Neural progenitor cell (in vitro differentiated cells): ENCODE measurements around the gene OVOL3. TPM values are rescaled to one million over a fixed set of nuclear protein-coding genes. Genes with fewer than 3 reads are reported as not detected.

Experiments
- DNase-seq: peaks from one replicate; pipeline ENCODE4 v3.0.0-alpha.2; 2016; ENCODE audit warnings: low spot score
- H2AFZ ChIP-seq: fragments of 200-600 bp; sonication (generic); replicated peaks from 2 replicates; pipeline ENCODE4 v1.6.1; 2016; ENCODE audit warnings: antibody characterized with exemption
- H3F3A ChIP-seq: fragments of 200-600 bp; sonication (generic); 2 replicates; pipeline ENCODE4 v1.6.1; 2016; ENCODE audit warnings: antibody characterized with exemption, low read depth
- H3K27ac ChIP-seq: fragments of 200-600 bp; sonication (generic); 2 replicates; pipeline ENCODE4 v1.5.1; 2016; ENCODE audit warnings: mild to moderate bottlenecking
- H3K27me3 ChIP-seq: fragments of 200-600 bp; sonication (generic); 2 replicates; pipeline ENCODE4 v1.6.1; 2016; ENCODE audit warnings: mild to moderate bottlenecking, moderate library complexity
- H3K36me3 ChIP-seq: fragments of 200-600 bp; sonication (generic); 2 replicates; pipeline ENCODE4 v1.5.1; 2016
- H3K4me1 ChIP-seq: fragments of 200-600 bp; sonication (generic); 2 replicates; pipeline ENCODE4 v1.6.1; 2016; ENCODE audit warnings: mixed run types
- H3K4me2 ChIP-seq: fragments of 200-600 bp; sonication (generic); 2 replicates; pipeline ENCODE4 v1.6.1; 2016
- H3K4me3 ChIP-seq: fragments of 200-600 bp; sonication (generic); 2 replicates; pipeline ENCODE4 v1.5.1; 2016
- H3K79me2 ChIP-seq: fragments of 200-600 bp; sonication (generic); 2 replicates; pipeline ENCODE4 v1.6.1; 2016; ENCODE audit warnings: low read depth
- H3K9ac ChIP-seq: fragments of 200-600 bp; sonication (generic); 2 replicates; pipeline ENCODE4 v1.6.1; 2016
- H3K9me3 ChIP-seq: fragments of 200-600 bp; sonication (generic); 2 replicates; pipeline ENCODE4 v1.5.1; 2016; ENCODE audit warnings: low read depth
- H4K20me1 ChIP-seq: fragments of 200-600 bp; sonication (generic); 2 replicates; pipeline ENCODE4 v1.6.1; 2016; ENCODE audit warnings: low read depth
- H3K27ac Mint-ChIP-seq: 3 replicates; pipeline ENCODE4 v1.8.0; 2021; ENCODE audit warnings: mixed read lengths
- H3K27me3 Mint-ChIP-seq: 2 replicates; pipeline ENCODE4 v1.8.0; 2022; ENCODE audit warnings: low read depth, mild to moderate bottlenecking, inconsistent platforms, moderate library complexity, mixed read lengths; ENCODE audit not compliant: insufficient read depth
- H3K36me3 Mint-ChIP-seq: 3 replicates; pipeline ENCODE4 v1.8.0; 2021; ENCODE audit warnings: mixed read lengths
- H3K4me1 Mint-ChIP-seq: 3 replicates; pipeline ENCODE4 v1.8.0; 2021; ENCODE audit warnings: mixed read lengths
- H3K4me3 Mint-ChIP-seq: 3 replicates; pipeline ENCODE4 v1.8.0; 2021; ENCODE audit warnings: mild to moderate bottlenecking, moderate library complexity, mixed read lengths
- H3K9me3 Mint-ChIP-seq: 3 replicates; pipeline ENCODE4 v1.8.0; 2020; ENCODE audit warnings: mixed read lengths
- EZH2 ChIP-seq: fragments of 200-600 bp; sonication (generic); IDR thresholded peaks from 2 replicates; pipeline ENCODE4 v1.6.1; 2017; ENCODE audit warnings: antibody characterized with exemption, mild to moderate bottlenecking, moderate library complexity
- EZH2phosphoT487 ChIP-seq: fragments of 200-600 bp; sonication (generic); IDR thresholded peaks from 2 replicates; pipeline ENCODE4 v1.6.1; 2017; ENCODE audit warnings: antibody characterized with exemption
- total RNA-seq: library from RNA; depleted of rRNA; stranded (reverse); fragments of >200 nt; gene quantifications from 2 replicates; pipeline ENCODE4 v1.2.3, GENCODE V29; 2015; ENCODE audit warnings: low replicate concordance
- TF ChIP-seq, protein P1 (sequence below): fragments of 200-600 bp; sonication (generic); IDR thresholded peaks from 2 replicates; pipeline ENCODE4 v1.5.1; 2017; ENCODE audit warnings: antibody characterized with exemption, mild to moderate bottlenecking

Gene OVOL3
- total RNA-seq, 1 donor from 2014 or later, result not detected

GRCh38 chr19:36072081-36072480 lies 38.9 kb upstream of the OVOL3 start:
- Histone ChIP-seq H3K4me3 (no peak overlapping the region), H3K36me3 (peaks cover 6% of the 10 kb centered on the region), H3K4me1 (no peaks in the 10 kb centered on the region), H3K9ac (no peak overlapping the region), H3K27me3 (no peaks in the 10 kb centered on the region), H3K79me2 (no peaks in the 10 kb centered on the region), H3F3A (no peaks in the 10 kb centered on the region), H3K27ac (no peak overlapping the region), H3K4me2 (no peak overlapping the region), H3K9me3 (no peaks in the 10 kb centered on the region), H2AFZ (no peak overlapping the region), H4K20me1 (no peaks in the 10 kb centered on the region)
- Mint-ChIP-seq H3K4me1 (no peaks in the 10 kb centered on the region), H3K4me3 (no peak overlapping the region), H3K9me3 (peaks cover 2% of the 10 kb centered on the region), H3K27ac (no peak overlapping the region), H3K36me3 (peaks cover 30% of the 10 kb centered on the region), H3K27me3 (peaks cover 2% of the 10 kb centered on the region)
- DNase-seq, result no peak
- TF ChIP-seq EZH2 (no peak), EZH2phosphoT487 (no peak)
- TF ChIP-seq, protein P1, sequence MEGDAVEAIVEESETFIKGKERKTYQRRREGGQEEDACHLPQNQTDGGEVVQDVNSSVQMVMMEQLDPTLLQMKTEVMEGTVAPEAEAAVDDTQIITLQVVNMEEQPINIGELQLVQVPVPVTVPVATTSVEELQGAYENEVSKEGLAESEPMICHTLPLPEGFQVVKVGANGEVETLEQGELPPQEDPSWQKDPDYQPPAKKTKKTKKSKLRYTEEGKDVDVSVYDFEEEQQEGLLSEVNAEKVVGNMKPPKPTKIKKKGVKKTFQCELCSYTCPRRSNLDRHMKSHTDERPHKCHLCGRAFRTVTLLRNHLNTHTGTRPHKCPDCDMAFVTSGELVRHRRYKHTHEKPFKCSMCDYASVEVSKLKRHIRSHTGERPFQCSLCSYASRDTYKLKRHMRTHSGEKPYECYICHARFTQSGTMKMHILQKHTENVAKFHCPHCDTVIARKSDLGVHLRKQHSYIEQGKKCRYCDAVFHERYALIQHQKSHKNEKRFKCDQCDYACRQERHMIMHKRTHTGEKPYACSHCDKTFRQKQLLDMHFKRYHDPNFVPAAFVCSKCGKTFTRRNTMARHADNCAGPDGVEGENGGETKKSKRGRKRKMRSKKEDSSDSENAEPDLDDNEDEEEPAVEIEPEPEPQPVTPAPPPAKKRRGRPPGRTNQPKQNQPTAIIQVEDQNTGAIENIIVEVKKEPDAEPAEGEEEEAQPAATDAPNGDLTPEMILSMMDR, result no peak

DNA sequence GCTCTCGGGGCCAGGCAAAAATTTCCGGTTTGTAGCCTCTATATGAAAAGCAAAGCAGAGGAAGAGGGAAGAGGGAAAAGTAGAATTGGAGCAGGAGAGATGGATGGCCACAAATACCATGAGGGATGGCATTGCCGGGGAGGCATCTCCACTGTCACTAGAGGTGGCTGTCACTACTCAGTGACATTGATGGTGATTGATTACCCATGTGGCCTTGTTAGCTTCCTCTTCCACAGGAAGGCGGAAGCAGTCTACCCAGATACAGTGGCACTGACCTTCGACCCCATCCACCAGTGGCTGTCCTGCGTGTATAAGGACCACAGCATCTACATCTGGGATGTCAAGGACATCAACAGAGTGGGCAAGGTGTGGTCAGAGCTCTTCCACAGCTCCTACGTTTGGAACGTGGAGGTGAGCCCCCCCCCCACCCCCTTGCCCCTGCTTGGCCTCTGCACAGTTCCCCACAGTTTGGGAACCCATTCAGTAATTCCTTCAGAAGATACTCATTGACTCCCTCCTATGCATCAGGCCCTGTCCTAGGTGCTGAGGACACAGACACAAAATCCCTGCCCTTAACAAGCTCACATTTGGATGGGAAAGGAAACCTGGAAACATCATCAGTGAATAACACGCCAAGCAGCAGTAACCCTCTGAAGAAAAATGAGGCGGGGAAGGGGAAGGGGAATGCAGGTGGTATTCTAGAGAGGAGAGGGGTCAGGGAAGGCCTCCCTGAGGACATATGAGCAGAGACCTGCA lies 37.6 kb upstream of the OVOL3 start:
- no peak for DNase-seq
- H3K4me3 Mint-ChIP-seq, result no peak overlapping the region
- no peaks in the 10 kb centered on the region for H3K9me3 Mint-ChIP-seq
- no peak overlapping the region for H3K27ac ChIP-seq
- H4K20me1 ChIP-seq, result no peaks in the 10 kb centered on the region
- H3K27me3 Mint-ChIP-seq, result peaks cover 2% of the 10 kb centered on the region
- H3K9me3 ChIP-seq, result no peaks in the 10 kb centered on the region
- H3K4me1 Mint-ChIP-seq, result no peaks in the 10 kb centered on the region
- H3K36me3 Mint-ChIP-seq, result peaks cover 22% of the 10 kb centered on the region
- H3K36me3 ChIP-seq, result peaks cover 6% of the 10 kb centered on the region
- no peaks in the 10 kb centered on the region for H3F3A ChIP-seq
- no peak overlapping the region for H3K9ac ChIP-seq
- TF ChIP-seq EZH2 (no peak), EZH2phosphoT487 (no peak)
- TF ChIP-seq, protein P1, result no peak
- H3K27me3 ChIP-seq, result no peaks in the 10 kb centered on the region
- H3K4me1 ChIP-seq, result no peaks in the 10 kb centered on the region
- no peak overlapping the region for H3K27ac Mint-ChIP-seq
- H3K79me2 ChIP-seq, result no peaks in the 10 kb centered on the region
- no peak overlapping the region for H3K4me3 ChIP-seq
- no peak overlapping the region for H3K4me2 ChIP-seq
- no peak overlapping the region for H2AFZ ChIP-seq

- Mint-ChIP-seq H3K4me1 (no peaks in the 10 kb centered on the region), H3K9me3 (no peaks in the 10 kb centered on the region), H3K27me3 (peaks cover 2% of the 10 kb centered on the region), H3K27ac (no peak overlapping the region), H3K4me3 (no peak overlapping the region), H3K36me3 (peaks cover 22% of the 10 kb centered on the region)
- no peak for DNase-seq
- Histone ChIP-seq H3K36me3 (peaks cover 3% of the 10 kb centered on the region), H3K27ac (no peak overlapping the region), H3K79me2 (no peaks in the 10 kb centered on the region), H3K4me3 (no peak overlapping the region), H3K4me2 (no peak overlapping the region), H4K20me1 (no peaks in the 10 kb centered on the region), H3K27me3 (no peaks in the 10 kb centered on the region), H3K4me1 (no peaks in the 10 kb centered on the region), H3K9me3 (no peaks in the 10 kb centered on the region), H2AFZ (no peak overlapping the region), H3F3A (no peaks in the 10 kb centered on the region), H3K9ac (no peak overlapping the region)
- no peak for TF ChIP-seq EZH2phosphoT487
Measured at GRCh38 chr19:36079389-36079945, 31.5 kb upstream of the OVOL3 start.

- Histone ChIP-seq H3K27ac (no peak overlapping the region), H3K36me3 (peaks cover 3% of the 10 kb centered on the region), H3K27me3 (no peaks in the 10 kb centered on the region), H3K79me2 (no peaks in the 10 kb centered on the region), H3K4me3 (no peak overlapping the region), H3K9ac (no peak overlapping the region), H4K20me1 (no peaks in the 10 kb centered on the region), H3K9me3 (no peaks in the 10 kb centered on the region), H3K4me2 (no peak overlapping the region), H2AFZ (no peak overlapping the region), H3K4me1 (no peaks in the 10 kb centered on the region), H3F3A (no peaks in the 10 kb centered on the region)
- H3K27ac Mint-ChIP-seq, result no peak overlapping the region
- TF ChIP-seq EZH2 (no peak), EZH2phosphoT487 (no peak)
- TF ChIP-seq, protein P1, result no peak
- no peaks in the 10 kb centered on the region for H3K4me1 Mint-ChIP-seq
- H3K36me3 Mint-ChIP-seq, result peaks cover 24% of the 10 kb centered on the region
- DNase-seq, result no peak
- H3K9me3 Mint-ChIP-seq, result no peaks in the 10 kb centered on the region
- H3K4me3 Mint-ChIP-seq, result no peak overlapping the region
- no peaks in the 10 kb centered on the region for H3K27me3 Mint-ChIP-seq
Measured at GRCh38 chr19:36081385-36081784, 29.6 kb upstream of the OVOL3 start.
